IMR-90 (cell line): ENCODE data around the gene HCFC1R1. TPM values are rescaled to one million over a fixed set of nuclear protein-coding genes. Genes with fewer than 3 reads are reported as not detected.

Source experiments
- ATAC-seq: fragments of 200-7000 bp; cut with Tn5 transposase; 2 replicates; pipeline ENCODE4 v1.9.1; 2020; ENCODE audit warnings: low read depth, mild to moderate bottlenecking, moderate library complexity
- BruUV-seq: library from RNA; stranded (reverse); fragments of 400-500 nt; replicated peaks from 2 replicates; lab custom pipeline; 2021; lab: Mats Ljungman, UMichigan
- CTCF ChIA-PET: fragments of 300-600 bp; formaldehyde crosslinking; extraction: SDS; loops from one replicate; lab custom pipeline; 2021; ENCODE audit warnings: antibody characterized with exemption; lab: Yijun Ruan, JAX
- POLR2A ChIA-PET: fragments of 300-600 bp; sonication (Branson Sonifier 250); formaldehyde crosslinking; loops from one replicate; lab custom pipeline; 2022; ENCODE audit warnings: antibody characterized with exemption; ENCODE audit not compliant: unreplicated experiment; lab: Charles Lee
- DNase-seq: peaks from one replicate; pipeline ENCODE4 v3.0.0; 2013
- H2AFZ ChIP-seq: replicated peaks from 2 replicates; pipeline ENCODE3; 2013; ENCODE audit warnings: low read length, mild to moderate bottlenecking; ENCODE audit not compliant: poor library complexity
- H2AK5ac ChIP-seq: 2 replicates; pipeline ENCODE4 v1.6.1; 2013; ENCODE audit warnings: low read depth, low read length, inconsistent platforms
- H2AK9ac ChIP-seq: replicated peaks from 2 replicates; pipeline ENCODE3; 2013; ENCODE audit warnings: mild to moderate bottlenecking, low read depth, low read length, moderate library complexity; ENCODE audit not compliant: poor library complexity
- H2BK120ac ChIP-seq: 2 replicates; pipeline ENCODE4 v1.6.1; 2013; ENCODE audit warnings: low read depth, low read length, inconsistent platforms
- H2BK15ac ChIP-seq: 3 replicates; pipeline ENCODE4 v1.6.1; 2013; ENCODE audit warnings: low read depth, low read length, inconsistent platforms
- H2BK20ac ChIP-seq: 2 replicates; pipeline ENCODE4 v1.6.1; 2013; ENCODE audit warnings: low read depth, mild to moderate bottlenecking, inconsistent platforms, low read length, moderate library complexity
- H2BK5ac ChIP-seq: 2 replicates; pipeline ENCODE4 v1.6.1; 2013; ENCODE audit warnings: mild to moderate bottlenecking, low read depth, low read length, inconsistent platforms; ENCODE audit not compliant: poor library complexity, severe bottlenecking
- H3K14ac ChIP-seq: replicated peaks from 2 replicates; pipeline ENCODE4 v1.6.1; 2013; ENCODE audit warnings: low read depth, low read length, inconsistent platforms
- H3K18ac ChIP-seq: 2 replicates; pipeline ENCODE4 v1.6.1; 2013; ENCODE audit warnings: low read depth, low read length, control low read depth
- H3K23ac ChIP-seq: 2 replicates; pipeline ENCODE4 v1.6.1; 2013; ENCODE audit warnings: low read depth, low read length, inconsistent platforms
- H3K27ac ChIP-seq: 2 replicates; pipeline ENCODE4 v1.5.1; 2013; ENCODE audit warnings: mild to moderate bottlenecking, control low read depth, low read length; ENCODE audit not compliant: insufficient read depth
- H3K27me3 ChIP-seq: 2 replicates; pipeline ENCODE4 v1.6.1; 2013; ENCODE audit warnings: low read length; ENCODE audit not compliant: control insufficient read depth, insufficient read depth
- H3K36me3 ChIP-seq: 2 replicates; pipeline ENCODE4 v1.6.1; 2013; ENCODE audit warnings: low read length, mixed read lengths; ENCODE audit not compliant: control insufficient read depth, insufficient read depth
- H3K4ac ChIP-seq: 2 replicates; pipeline ENCODE4 v1.6.1; 2013; ENCODE audit warnings: low read depth, low read length, inconsistent platforms
- H3K4me1 ChIP-seq: 2 replicates; pipeline ENCODE4 v1.6.1; 2013; ENCODE audit warnings: low read length, mixed read lengths; ENCODE audit not compliant: control insufficient read depth, insufficient read depth
- H3K4me2 ChIP-seq: 2 replicates; pipeline ENCODE4 v1.6.1; 2013; ENCODE audit warnings: low read depth, mild to moderate bottlenecking, control low read depth, low read length, moderate library complexity
- H3K4me3 ChIP-seq: 2 replicates; pipeline ENCODE4 v1.5.1; 2013; ENCODE audit warnings: low read depth, mild to moderate bottlenecking, control low read depth, low read length, moderate library complexity; ENCODE audit not compliant: insufficient read depth
- H3K56ac ChIP-seq: 2 replicates; pipeline ENCODE4 v1.6.1; 2013; ENCODE audit warnings: low read length, inconsistent platforms; ENCODE audit not compliant: insufficient read depth; ENCODE audit errors: extremely low read depth
- H3K79me1 ChIP-seq, 2 experiments: 2 replicates each; pipeline ENCODE4 v1.6.1; 2013; ENCODE audit warnings: low read length in 2 of 2, inconsistent platforms in 1 of 2, low read depth in 1 of 2
- H3K9ac ChIP-seq: 2 replicates; pipeline ENCODE4 v1.6.1; 2013; ENCODE audit warnings: low read depth, low read length, control low read depth
- H3K9me1 ChIP-seq: 2 replicates; pipeline ENCODE4 v1.6.1; 2013; ENCODE audit warnings: low read length, inconsistent platforms; ENCODE audit not compliant: insufficient read depth
- H3K9me3 ChIP-seq: 2 replicates; pipeline ENCODE4 v1.6.1; 2013; ENCODE audit warnings: low read length; ENCODE audit not compliant: control insufficient read depth, insufficient read depth
- H4K20me1 ChIP-seq: 2 replicates; pipeline ENCODE4 v1.6.1; 2013; ENCODE audit warnings: low read length, inconsistent platforms; ENCODE audit not compliant: insufficient read depth
- H4K5ac ChIP-seq: 2 replicates; pipeline ENCODE4 v1.6.1; 2013; ENCODE audit warnings: mild to moderate bottlenecking, low read depth, low read length, control low read depth
- H4K8ac ChIP-seq, 2 experiments: 2 replicates each; pipeline ENCODE4 v1.6.1; 2013; ENCODE audit warnings: low read depth in 2 of 2, low read length in 2 of 2, control low read depth in 1 of 2, inconsistent platforms in 1 of 2
- H4K91ac ChIP-seq: 2 replicates; pipeline ENCODE4 v1.6.1; 2013; ENCODE audit warnings: low read depth, low read length, inconsistent platforms; ENCODE audit not compliant: insufficient read depth
- CHD1 ChIP-seq: IDR thresholded peaks from 2 replicates; pipeline ENCODE4 v1.6.1; 2012; ENCODE audit warnings: low read depth, low read length, improper control_type of control experiment
- POLR2A ChIP-seq: IDR thresholded peaks from 2 replicates; pipeline ENCODE4 v1.6.1; 2012; ENCODE audit warnings: mild to moderate bottlenecking, low read depth, low read length
- WGBS, 2 experiments: methylation state at CpG; one replicate each; pipeline versions ENCODE4 v1.1.5 to v1.1.7; 2013; ENCODE audit warnings: missing lambda C conversion rate in 2 of 2; ENCODE audit not compliant: insufficient read length in 1 of 2; ENCODE audit errors: extremely low coverage in 2 of 2; 5-methylcytosine and 5-hydroxymethylcytosine counted together
- dilution Hi-C: fragments of 300-500 bp; cut with HindIII; formaldehyde crosslinking; loops from one replicate; pipeline ENCODE4 v1.14.3; 2018; ENCODE audit warnings: low sequenced_read_pairs; ENCODE audit not compliant: unreplicated experiment
- in situ Hi-C: fragments of 300-500 bp; cut with MboI; formaldehyde crosslinking; loops from 3 replicates; pipeline ENCODE4 v1.14.3; 2019; ENCODE audit warnings: low sequenced_read_pairs, inconsistent platforms, mixed read lengths
- intact Hi-C: fragments of 100-400 bp; cut with micrococcal nuclease; formaldehyde crosslinking; loops from 2 replicates; pipeline ENCODE4 v1.10.0; 2022
- polyA plus RNA-seq, 3 experiments: library from polyadenylated mRNA; depleted of rRNA; stranded (reverse); fragments of >200 nt; gene quantifications; 2 replicates each; pipeline ENCODE4 v1.2.3, GENCODE V29; 2012; ENCODE audit warnings: low replicate concordance in 1 of 3
- total RNA-seq: library from RNA; depleted of rRNA; stranded (reverse); fragments of >200 nt; gene quantifications from 2 replicates; pipeline ENCODE4 v1.2.3, GENCODE V29; 2012
- TF ChIP-seq, protein P1 (sequence below): conservative IDR thresholded peaks from 2 replicates; pipeline ENCODE4 v1.5.1; 2012; ENCODE audit warnings: mild to moderate bottlenecking, low read depth, low read length, improper control_type of control experiment

HCFC1R1 gene
- total and polyA plus RNA-seq, 2 of the 4 experiments (the other 2 are of a cell fraction), result 7.2 to 57.9 TPM

DNA sequence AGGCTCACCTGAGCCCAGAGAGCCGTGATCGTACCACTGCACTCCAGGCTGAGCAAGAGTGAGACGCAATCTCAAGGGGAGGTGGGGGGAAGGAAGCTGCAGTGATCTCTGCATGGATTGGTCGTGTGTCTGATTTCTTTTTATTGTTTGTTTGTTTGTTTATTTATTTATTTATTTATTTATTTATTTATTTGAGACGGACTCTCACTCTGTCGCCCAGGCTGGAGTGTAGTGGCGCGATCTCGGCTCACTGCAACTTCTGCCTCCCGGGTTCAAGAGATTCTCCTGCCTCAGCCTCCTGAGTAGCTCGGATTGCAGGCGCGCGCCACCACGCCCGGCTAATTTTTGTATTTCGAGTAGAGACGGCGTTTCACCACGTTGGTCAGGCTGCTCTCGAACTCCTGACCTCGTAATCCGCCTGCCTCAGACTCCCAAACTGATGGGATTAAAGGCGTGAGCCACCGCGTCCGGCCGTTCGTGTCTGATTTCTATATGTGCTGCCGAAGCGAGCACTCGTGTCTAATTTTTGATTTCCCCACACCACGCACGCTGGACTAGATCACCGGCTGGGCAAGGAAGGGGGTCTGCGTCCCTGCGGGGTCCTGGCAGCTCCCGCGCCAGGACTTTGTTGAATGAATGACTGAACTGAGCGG lies 4.0 kb downstream of the HCFC1R1 start (continued):
- no peak for TF ChIP-seq CHD1

DNA sequence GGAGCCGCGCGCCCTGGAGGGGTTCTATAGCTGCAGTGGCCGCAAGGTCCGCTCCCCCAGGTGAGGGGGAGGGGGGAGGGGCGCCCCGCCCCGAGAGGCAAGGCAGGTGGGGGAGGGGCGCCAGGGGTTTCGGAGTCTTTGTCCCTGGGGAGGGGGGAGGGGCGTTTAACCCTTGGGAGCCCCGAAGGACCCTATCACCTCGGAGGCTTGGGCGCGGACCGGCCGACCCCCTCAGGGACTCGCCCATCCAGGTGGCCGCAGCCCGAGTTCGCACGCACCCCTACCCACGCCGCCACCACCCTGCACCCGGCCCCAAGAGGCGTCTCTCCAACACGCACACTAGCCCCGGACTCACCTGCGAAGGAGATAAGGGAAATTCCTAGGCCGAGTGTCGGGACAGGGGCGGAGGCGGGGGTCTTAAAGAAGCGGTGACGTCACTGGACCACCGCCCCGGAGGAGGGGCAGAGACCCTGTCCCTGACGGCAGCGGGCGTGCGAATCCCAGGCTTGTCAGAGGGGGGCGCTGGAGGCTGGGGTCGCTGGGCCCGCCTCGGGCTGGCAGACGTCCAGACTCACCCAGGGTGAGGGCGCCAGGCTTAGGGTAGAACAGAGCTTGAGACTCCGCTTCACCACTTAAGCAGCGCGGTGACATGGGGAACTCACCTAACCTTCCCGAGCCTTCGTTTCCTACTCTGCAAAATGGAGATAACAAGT lies 5.8 kb downstream of the HCFC1R1 start, which contains the start of gene CLDN6:
TSS of gene CLDN6 (minus strand) at position 390 of the 713 bp plus-strand sequence. CDS start 2,162 bp downstream, outside the sequence.
- POLR2A ChIA-PET, result no interaction called here
- CTCF ChIA-PET, result no interaction called here
- Histone ChIP-seq H3K14ac (no peak within 1 kb of the TSS), H3K9ac (no peak within 1 kb of the TSS), H2AFZ (peak within 1 kb of the TSS; percentile 53), H2BK20ac (no peak within 1 kb of the TSS), H3K9me1 (no peaks in the 10 kb centered on the region), H3K4ac (no peak within 1 kb of the TSS), H3K18ac (no peak within 1 kb of the TSS), H2AK9ac (peak within 1 kb of the TSS; percentile 42), H3K4me2 (no peak within 1 kb of the TSS), H3K79me1 (peaks cover 0 to 17% of the 10 kb centered on the region in 2 experiments; a peak in 2 of 4 replicates), H3K36me3 (peaks cover 10% of the 10 kb centered on the region), H3K23ac (no peak within 1 kb of the TSS), H4K20me1 (peaks cover 28% of the 10 kb centered on the region), H2BK120ac (no peak within 1 kb of the TSS), H3K4me1 (peaks cover 8% of the 10 kb centered on the region), H4K91ac (no peak within 1 kb of the TSS), H4K8ac (no peak within 1 kb of the TSS), H3K9me3 (no peaks in the 10 kb centered on the region), H3K56ac (no peak within 1 kb of the TSS), H3K27ac (no peak within 1 kb of the TSS), H2BK5ac (no peak within 1 kb of the TSS), H3K27me3 (peaks cover 16% of the 10 kb centered on the region), H2AK5ac (0 out of 2 replicates have a peak within 1 kb of the TSS, but pooled peaks have one; percentile 43), H4K5ac (no peak within 1 kb of the TSS), H3K4me3 (no peak within 1 kb of the TSS), H2BK15ac (no peak within 1 kb of the TSS)
- dilution Hi-C loops, result no loop called here
- intact Hi-C loops, result no loop called here
- in situ Hi-C loops, result no loop called here
- no TSS peak for BruUV-seq
- TF ChIP-seq, protein P1, sequence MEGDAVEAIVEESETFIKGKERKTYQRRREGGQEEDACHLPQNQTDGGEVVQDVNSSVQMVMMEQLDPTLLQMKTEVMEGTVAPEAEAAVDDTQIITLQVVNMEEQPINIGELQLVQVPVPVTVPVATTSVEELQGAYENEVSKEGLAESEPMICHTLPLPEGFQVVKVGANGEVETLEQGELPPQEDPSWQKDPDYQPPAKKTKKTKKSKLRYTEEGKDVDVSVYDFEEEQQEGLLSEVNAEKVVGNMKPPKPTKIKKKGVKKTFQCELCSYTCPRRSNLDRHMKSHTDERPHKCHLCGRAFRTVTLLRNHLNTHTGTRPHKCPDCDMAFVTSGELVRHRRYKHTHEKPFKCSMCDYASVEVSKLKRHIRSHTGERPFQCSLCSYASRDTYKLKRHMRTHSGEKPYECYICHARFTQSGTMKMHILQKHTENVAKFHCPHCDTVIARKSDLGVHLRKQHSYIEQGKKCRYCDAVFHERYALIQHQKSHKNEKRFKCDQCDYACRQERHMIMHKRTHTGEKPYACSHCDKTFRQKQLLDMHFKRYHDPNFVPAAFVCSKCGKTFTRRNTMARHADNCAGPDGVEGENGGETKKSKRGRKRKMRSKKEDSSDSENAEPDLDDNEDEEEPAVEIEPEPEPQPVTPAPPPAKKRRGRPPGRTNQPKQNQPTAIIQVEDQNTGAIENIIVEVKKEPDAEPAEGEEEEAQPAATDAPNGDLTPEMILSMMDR, result 0 out of 2 replicates have a peak, but pooled peaks have one; percentile 19
- TF ChIP-seq POLR2A, result no peak
- DNase-seq (no peak), ATAC-seq (no peak)
- WGBS, 2 experiments, result no CpG with 5 or more reads among the region's 52 CpGs
